ENCODE measurements around the gene PSMC4.
"Not testable (repeated sequence)": the region's sequence is repeated elsewhere in the genome, so short reads cannot be mapped to it uniquely, and the experiment has no call there.

PSMC4 gene

DNA sequence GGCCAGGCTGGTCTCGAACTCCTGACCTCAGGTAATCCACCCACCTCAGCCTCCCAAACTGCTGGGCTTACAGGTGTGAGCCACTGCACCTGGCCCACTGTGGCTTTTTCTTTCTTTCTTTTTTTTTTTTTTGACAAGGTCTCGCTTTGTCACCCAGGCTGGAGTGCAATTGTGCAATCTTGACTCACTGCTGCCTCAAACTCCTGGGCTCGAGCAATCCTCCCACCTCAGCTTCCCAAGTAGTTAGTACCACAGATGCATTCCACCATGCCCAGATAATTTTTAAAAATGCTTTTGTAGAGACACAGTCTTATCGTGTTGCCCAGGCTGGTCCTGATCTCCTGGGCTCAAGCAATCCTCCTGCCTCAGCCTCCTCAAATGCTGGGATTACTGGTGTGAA lies 24.4 kb upstream of the PSMC4 start:
- no peak for DNase-seq (ENCODE audit: low read depth)

DNA sequence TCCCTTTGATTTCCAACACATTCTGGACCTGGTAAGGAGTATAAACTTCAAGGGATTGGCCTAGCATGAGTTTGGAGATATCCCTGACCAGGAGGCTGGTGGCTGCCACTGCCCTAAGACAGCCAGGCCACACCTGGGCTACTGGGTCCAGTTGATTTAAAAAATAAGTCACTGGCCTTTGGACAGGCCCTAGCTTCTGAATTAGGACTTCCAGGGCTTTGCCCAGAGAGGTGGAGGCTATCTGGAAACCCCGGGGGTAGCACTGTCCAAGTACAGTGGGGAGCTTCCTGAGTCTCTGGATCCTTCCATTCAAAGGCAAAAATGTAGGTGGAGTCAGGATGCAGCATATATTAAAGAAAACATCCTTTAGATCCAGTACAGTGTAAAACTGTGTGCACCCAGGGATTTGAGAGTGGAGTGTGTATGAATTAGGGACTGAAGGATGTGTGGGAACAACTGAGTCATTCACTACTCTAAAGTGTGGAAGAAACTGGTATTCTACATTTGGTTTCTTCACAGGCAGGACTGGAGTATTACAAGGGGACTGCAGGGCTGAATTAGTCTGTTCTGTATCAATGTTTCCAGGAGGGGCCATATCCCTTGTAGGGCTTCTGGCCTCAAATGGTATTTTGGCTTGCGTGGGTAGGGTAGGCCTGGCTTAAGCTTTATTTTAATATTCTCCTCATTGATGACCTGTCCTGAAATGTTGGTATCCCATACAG lies 21.8 kb upstream of the PSMC4 start:
- no peak for DNase-seq (ENCODE audit: low read depth)

DNA sequence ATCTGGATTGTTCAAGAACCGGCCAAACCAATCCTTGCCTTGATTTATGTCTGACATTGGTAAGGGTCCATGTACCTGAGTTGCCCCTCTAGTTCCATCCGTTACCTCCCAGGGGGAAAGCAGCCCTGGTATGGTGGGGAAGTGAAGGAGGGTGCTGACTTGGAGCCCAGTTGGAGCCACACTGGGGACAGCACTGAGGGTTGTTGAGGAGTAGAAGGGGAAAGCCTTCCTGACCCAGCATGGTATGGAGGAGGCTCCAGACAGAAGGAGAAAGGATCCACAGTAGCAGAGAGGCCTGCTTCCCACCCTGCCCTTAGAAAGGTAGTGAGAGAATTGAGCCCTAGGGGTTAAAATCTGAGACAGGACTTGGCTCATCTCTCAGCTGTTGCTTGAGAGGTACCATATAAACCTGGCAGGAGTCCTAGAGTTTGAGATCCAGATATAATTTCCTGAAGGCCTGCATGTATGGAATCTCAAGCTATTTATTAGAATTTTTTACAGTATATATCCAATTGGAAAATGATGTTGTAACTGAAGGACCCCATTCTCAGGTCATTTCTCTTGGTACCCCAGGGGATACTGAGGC lies 19.8 kb upstream of the PSMC4 start:
- no peak for DNase-seq (ENCODE audit: low read depth)

DNA sequence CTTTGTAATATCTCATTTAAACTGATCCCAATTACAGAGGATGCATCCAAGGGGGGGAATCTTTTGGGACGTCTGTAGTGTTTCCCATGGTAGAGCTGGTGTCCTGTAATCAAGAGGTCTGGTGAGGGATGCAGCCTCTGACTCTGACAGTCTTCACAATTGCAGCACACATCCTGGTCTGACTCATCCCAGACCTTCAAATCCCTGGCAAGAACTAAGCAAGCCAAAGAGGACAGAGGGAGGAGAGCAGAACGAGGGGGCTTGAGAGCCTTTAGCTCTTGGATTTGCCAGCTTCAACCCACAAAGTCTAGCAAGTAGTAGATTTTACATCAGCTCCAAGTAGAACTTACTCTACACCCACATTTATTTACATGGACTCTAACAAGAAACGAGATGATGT lies 19.3 kb upstream of the PSMC4 start:
- no peak for DNase-seq (ENCODE audit: low read depth)

DNA sequence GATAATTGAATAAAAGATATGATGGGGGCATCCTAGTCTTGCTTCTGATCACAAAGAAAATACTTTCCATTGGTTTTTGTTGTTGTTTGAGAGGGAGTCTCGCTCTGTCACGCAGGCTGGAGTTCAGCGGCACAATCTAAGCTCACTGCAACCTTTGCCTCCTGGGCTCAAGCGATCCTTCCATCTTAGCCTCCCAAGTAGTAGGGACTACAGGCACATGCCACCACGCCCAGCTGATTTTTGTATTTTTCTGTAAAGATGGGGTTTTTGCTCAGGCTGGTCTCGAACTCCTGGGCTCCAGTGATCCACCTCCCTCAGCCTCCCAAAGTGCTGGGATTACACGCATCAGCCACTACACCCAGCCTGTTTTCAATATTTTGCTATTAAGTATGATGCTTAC lies 17.1 kb upstream of the PSMC4 start:
- DNase-seq (ENCODE audit: low read depth): no peak

DNA sequence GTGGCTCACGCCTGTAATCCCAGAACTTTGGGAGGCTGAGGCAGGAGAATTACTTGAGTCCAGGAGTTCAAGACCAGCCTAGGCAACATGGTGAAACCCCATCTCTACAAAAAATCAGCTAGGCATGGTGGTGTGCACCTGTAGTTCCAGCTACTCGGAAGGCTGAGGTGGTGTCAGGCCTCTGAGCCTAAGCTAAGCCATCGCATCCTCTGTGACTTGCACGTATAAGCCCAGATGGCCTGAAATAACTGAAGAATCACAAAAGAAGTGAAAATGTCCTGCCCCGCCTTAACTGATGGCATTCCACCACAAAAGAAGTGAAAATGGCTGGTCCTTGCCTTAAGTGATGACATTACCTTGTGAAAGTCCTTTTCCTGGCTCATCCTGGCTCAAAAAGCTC lies 13.1 kb upstream of the PSMC4 start:
- not testable (repeated sequence) for DNase-seq (ENCODE audit: low read depth)

DNA sequence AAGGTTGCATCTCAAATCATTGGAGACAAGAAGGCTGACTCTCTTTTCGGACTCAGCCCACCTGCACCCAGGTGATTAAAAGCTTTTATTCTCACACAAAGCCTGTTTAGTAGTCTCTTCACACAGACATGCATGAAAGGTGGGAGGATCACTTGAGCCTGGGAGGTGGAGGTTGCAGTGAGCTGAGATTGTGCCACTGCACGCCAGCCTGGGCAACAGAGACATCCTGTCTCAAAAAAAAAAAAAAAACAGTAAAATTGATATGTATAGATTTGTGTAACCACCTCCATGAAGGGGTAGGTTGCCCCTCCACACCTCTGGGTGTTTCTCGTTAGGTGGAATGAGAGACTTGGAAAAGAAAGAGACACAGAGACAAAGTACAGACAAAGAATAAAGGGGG lies 12.0 kb upstream of the PSMC4 start:
- DNase-seq (ENCODE audit: low read depth): not testable (repeated sequence)

DNA sequence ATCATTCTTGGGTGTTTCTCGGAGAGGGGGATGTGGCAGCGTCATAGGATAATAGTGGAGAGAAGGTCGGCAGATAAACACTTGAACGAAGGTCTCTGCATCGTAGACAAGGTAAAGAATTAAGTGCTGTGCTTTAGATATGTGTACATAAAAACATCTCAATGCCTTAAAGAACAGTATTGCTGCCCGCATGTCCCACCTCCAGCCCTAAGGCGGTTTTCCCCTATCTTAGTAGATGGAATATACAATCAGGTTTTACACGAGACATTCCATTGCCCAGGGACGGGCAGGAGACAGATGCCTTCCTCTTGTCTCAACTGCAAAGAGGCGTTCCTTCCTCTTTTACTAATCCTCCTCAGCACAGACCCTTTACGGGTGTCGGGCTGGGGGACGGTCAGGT lies 11.6 kb upstream of the PSMC4 start:
- not testable (repeated sequence) for DNase-seq (ENCODE audit: low read depth)

DNA sequence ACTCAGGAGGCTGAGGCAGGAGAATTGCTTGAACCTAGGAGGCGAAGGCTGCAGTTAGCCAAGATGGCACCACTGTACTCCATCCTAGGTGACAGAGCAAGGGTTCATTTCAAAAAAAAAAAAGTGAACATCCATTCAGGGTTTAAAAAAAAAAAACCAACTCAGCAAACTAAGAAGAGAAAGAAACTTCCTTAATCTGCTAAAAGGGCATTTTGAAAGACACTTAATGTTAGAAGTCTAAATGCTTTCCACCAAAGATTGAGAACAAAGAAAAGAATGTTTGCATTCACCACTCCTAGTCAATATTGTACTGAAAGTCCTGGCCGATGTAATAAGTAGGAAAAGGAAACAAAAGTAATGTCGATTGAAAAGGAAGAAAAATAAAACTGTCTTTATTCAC lies 7.1 kb upstream of the PSMC4 start:
- no peak for DNase-seq (ENCODE audit: low read depth)

DNA sequence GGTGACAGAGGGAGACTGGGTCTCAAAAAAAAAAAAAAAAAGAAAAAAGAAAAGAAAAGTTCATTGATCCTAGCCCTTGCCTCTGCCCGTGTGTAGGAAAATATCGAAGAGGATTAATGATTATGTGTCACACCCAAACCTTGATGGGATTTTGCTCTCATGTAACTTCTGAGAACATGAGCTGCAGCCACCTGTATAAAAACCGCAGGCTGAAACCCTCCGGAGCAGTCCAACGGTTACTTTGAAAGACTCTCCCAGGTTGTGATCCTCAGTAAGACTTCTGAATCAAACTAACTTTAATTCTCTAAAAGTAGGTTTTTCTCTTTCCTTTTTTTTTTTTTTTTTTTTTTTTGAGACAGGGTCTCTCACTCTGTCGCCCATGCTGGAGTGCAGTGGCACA lies 4.3 kb upstream of the PSMC4 start:
- no peak for DNase-seq (ENCODE audit: low read depth)

DNA sequence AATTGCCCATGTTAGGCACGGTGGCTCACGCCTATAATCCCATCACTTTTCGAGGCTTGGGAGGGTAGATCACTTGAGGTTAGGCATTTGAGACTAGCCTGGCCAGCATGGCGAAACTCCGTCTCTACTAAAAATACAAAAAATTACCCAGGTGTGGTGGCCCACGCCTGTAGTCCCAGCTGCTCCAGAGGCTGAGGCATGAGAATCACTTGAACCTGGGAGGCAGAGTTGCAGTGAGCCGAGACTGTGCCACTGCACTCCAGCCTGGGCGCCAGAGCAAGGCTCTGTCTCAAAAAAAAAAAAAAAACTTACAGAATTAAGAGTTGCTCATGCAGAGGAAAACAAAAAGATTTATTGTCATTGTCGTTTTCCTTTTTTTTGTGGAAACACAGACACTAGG lies 3.4 kb upstream of the PSMC4 start:
- DNase-seq (ENCODE audit: low read depth): no peak

DNA sequence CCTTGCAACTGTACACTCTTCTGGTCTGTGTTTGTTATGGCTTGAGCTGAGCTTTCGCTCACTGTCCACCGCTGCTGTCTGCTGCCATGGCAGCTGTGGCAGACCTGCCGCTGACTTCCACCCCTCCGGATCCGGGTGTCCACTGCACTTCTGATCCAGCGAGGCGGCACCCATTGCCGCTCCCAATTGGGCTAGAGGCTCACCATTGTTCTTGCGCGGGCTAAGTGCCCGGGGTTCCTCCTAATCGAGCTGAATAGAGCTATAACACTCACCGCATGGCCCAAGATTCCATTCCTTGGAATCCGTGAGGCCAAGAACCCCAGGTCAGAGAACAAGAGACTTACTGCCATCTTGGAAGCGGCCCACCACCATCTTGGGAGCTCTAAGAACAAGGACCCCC lies 2.2 kb upstream of the PSMC4 start:
- DNase-seq (ENCODE audit: low read depth): no peak

DNA sequence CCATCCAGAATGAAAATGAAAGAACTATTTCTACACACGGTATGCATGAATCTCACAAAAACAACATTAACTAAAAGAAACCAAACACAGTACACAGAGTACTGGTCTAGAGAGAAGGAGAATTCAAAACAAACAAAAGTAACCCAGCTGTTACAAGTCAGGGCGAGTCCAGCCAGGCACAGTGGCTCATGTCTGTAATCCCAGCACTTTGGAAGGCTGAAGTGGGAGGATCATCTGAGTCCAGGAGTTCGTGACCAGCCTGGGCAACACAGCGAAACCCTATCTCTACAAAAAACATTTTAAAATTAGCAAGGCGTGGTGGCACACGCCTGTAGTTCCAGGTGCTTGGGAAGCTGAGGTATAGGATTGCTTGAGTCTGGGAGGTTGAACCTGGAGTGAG lies 1.7 kb upstream of the PSMC4 start:
- DNase-seq (ENCODE audit: low read depth): no peak

DNA sequence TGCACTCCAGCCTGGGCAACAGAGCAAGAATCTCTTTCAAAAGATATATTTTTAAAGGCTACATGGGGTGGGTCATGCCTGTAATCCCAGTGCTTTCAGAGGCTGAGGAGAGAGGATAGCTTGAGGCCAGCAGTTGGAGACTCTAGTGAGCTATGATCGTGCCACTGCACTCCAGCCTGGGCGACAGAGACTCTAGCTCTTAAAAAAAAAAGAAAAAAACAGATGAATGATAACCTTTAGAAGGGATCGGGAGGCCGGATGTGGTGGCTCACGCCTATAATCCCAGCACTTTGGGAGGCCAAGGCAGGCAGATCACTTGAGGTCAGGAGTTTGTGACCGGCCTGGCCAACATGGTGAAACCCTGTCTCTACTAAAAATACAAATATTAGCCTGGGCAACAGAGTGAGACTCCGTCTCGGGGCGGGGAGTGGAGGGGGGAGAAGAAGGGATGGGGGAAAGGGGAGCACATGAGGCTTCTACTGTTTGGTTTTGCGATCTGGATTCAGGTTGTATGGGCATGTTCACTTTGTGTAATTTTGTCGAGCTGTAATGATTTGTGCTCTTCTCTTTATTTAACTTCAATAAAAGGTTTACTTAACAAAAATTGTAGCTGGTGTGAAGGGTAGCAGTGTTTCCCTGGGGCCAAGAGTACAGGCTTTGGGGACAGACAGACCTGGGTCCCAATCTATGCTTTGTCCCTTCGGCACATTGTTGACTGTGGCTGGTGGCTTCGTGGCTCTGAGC lies 1.1 kb upstream of the PSMC4 start:
- DNase-seq (ENCODE audit: low read depth): no peak

DNA sequence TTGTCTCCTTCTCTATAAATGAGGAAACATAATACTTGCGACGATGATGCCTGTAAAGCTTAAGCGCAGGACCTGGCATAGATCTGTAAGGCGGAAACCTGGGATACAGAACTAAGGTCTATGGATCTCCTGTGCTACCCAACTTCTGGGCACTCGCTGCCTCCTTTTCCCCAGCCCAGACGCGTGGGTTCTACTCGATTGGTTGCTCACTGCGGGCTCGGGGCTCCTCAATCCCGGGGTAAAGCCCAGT lies 615 bp upstream of the PSMC4 start:
- DNase-seq (ENCODE audit: low read depth): peak; percentile 7

DNA sequence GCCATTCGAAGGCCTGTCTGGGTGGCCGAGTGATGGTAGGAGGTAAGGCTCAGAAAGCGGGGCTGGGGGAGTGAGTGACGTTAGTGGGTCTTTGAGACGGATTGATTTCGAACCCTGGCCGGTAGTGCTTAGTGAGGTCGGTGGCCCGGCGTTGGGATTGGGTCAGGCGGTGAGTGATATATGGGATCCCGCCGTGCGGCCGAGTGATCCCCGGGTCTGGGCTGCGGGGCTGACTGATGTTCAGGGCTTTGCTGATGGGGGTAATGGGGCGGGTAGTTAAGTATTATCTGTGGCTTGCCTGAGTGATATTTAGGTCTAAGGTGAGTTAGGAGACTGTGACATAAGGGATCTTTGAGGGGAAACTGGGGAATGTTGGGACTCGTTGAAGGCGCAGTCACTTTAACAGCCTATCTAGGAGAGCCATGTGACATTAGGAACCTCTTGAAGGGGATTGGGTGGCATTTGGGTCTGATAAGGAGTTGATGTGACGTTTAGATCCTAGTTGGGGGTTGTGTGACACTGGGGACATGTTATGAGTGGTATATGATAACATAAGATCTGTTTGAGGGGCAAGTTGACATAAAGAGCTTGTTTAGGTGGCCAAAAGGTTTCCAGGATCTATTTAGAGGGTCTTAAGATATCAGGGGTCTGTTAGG lies 543 bp downstream of the PSMC4 start:
- no peak for DNase-seq (ENCODE audit: low read depth)

DNA sequence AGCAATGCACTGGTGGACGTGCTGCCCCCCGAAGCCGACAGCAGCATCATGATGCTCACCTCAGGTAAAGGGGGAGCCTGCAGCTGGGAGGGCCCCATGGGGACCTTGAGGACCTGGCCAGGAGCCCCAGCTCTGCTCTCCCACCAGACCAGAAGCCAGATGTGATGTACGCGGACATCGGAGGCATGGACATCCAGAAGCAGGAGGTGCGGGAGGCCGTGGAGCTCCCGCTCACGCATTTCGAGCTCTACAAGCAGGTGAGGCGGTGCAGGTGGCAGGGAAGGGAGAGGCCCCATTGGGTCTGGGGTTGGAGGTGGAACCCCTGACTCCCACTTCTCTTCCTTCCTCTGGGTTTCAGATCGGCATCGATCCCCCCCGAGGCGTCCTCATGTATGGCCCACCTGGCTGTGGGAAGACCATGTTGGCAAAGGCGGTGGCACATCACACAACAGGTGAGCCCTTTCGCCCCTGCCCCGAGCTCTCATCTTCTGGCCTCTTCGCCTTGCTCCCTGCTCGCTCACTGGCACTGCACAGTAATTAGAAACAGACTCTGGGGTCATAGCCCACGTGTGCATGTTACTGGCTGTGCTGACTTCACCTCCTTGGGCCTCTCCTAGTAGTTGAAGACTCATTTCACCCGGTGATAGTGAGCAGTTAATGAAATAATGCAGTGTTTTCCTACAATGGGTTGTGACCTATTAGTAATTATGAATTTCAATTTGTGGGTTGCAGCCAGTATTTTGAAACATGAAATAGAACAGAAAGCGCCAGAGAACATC lies 3.6 kb downstream of the PSMC4 start:
- DNase-seq (ENCODE audit: low read depth): no peak

DNA sequence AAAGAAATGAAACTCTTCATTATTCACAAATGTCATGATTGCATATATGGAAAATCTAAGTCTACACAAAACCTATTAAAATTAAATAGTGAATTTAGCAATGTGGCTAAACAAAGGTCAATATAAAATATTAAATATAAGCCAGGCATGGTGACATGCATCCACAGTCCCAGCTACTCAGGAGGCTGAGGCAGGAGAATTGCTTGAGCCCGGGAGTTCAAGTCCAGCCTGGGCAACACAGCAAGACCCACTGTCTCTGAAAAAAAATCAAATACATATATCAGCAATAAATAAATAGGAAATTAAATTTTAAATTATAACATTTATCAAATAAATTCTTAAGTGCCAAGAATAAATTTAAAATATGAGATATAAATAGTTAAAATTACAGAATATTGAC lies 11.9 kb downstream of the PSMC4 start:
- DNase-seq (ENCODE audit: low read depth): no peak

DNA sequence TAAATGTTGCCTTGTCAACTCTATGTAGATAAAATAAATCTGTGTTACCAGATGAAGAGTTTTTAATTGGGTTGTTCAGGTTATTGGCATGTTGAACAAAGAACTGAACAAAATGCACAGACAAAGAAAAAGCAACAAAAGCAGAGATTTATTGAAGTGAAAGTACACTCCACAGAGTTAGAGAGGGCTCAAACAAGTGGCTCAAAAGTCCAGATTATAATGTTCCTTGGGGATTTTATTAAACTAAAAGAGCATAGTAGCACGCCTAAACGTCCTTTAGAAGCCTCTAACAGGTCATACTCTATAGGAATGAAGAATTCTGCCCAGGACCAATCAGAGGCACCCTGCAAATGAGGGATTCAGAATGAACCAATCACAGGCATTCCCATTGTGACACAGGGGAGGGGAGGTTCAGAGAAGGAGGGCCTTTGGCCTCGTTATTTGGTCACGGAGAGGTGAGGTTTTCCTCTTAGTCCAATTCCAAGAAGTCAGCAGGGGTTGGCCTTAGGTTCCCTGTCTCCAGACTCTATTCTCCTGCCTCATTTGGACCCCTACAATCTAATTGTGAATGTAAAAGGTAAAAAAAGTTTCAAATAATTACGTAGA lies 12.8 kb downstream of the PSMC4 start:
- no peak for DNase-seq (ENCODE audit: low read depth)

DNA sequence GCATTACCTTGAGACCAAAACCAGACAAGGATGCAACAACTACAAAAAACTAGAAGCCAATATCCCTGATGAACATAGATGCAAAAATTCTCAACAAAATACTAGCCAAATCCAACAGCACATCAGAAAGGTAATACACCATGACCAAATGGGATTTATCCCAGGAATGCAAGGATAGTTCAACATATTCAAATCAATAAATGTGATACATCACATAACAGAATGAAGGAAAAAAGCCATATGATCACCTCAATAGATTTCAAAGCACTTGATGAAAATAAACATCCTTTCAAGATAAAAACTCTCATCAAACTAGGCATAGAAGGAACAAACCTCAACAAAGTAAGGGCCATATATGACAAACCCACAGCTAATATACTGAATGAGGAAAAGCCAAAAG lies 15.7 kb downstream of the PSMC4 start:
- DNase-seq (ENCODE audit: low read depth): no peak

DNA sequence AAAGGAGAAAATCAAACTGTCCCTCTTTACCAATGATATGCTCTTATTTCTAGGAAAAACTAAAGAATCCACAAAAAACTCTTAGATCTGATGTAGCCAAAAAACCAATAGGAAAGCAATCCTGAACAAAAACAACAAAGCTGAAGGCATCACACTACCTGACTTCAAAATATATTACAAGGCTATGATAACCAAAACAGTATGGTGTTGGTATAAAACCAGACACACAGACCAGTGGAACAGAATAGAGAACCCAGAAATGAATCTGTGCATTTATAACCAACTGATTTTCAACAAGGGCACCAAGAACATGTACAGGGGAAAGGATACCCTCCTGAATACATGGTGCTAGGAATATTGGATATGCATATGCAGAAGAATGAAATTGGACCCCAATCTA lies 16.2 kb downstream of the PSMC4 start:
- no peak for DNase-seq (ENCODE audit: low read depth)

DNA sequence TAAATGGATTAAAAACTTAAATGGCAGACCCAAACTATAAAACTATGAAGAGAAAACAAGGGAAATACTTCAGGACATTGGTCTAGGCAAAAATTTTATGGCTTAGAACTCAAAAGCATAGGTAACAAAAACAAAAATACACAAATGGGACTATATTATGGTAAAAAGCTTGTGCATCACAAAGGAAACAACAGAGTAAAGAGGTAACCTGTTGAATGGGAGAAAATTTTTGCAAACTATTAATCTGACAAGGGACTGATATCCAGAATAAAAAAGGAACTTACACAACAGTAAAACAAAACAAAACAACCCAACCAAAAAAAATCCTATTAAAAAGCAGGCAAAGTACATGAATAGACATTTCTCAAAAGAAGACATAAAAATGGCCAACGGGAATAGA lies 16.6 kb downstream of the PSMC4 start:
- DNase-seq (ENCODE audit: low read depth): no peak

Measured in stimulated activated CD8-positive, alpha-beta memory T cell treated with anti-CD3 and anti-CD28 coated beads, Interleukin-15, amount 100 ng/mL, for 1 hour (primary cell).